CD4-positive, alpha-beta T cell treated with Interferon alpha-2 for 1 hour (primary cell): ENCODE results near the gene ETV6.

Experiments used
- DNase-seq, 2 donors: peaks; one replicate each; pipeline ENCODE4 v3.0.0-alpha.2; 2020 to 2022

ETV6 gene

DNA sequence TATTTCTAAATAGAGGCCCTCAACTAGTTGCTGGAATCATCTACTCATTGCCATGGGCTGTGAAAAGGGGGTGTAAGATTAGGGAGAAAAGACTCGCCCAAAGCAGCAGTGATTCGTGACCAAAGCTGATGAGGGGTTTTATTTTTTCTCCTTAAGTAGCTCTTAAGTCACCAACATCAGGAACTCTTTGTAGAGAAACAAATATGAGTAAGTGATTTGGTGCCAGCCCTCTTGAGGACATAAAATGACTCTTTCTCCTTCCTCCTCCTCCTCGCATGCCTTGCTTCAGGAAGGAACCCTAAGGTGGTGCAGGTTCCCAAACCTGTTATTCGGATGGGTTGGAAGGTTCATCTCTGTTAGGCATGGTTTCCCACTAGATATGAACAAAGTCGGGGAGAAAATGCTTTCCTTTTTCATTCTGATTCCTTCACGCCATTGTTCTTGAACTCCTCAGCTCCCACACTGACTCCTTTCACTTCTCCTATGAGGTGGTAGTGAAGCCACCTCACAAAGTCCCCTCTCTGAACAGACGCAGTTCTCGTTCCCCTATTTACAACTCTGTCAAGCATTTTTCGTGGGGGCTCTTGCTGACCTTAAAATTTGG, 113.4 kb downstream of the ETV6 start:
- DNase-seq, result no peak

DNA sequence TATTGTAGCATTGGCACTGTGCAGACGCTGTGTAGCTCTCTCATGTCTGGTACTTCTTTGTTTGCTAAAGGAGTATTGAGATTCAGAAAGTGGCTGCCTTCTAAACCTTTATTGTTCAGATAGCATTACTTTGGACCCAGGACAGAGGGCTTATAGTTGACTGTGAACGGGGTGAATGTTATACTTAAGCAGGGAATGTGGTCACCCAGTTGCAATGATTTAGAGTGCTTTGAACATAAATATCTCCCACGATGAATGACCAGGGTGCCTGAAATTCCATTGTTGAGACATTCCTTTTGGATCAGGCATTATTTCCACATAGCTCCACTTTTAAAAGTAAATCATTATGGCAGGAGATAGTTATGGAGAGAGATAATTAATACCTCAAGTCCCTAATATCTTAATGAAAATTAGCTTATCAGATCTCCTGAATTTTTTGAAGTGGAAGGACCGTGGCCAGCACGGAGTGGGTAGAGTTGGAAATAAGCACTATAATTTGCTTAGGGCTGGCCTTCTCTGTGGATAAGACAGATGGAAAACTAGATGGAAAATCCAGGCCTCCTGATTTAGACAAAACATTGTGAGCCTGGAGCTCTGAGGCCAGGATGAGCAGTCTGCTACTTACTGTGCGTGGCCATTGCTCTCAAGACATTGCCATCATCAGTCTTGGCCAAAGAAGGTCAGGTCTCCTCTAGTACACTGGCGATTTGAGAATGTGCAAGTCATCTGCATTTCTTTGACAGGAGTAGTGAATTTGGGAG, 114.5 kb downstream of the ETV6 start:
- no peak for DNase-seq

DNA sequence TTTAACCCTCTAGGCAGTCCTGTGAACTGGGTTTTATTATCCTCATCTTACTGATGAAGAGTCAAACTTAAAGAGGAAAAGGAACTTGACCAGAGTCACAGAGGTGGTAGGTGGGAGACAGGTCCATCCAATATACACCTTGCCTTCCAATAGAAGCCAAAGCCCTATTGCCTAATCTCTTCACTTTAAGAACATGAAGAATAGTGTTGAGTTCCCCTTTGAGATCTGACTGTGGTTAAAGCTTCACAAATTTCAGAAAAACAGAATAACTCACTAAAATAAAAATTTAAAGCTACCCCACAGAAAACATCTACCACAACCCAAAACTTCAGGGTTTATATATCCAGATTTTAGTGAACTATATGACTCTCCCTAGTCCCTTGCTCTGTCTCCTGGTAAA, 115.4 kb downstream of the ETV6 start:
- DNase-seq, result no peak

DNA sequence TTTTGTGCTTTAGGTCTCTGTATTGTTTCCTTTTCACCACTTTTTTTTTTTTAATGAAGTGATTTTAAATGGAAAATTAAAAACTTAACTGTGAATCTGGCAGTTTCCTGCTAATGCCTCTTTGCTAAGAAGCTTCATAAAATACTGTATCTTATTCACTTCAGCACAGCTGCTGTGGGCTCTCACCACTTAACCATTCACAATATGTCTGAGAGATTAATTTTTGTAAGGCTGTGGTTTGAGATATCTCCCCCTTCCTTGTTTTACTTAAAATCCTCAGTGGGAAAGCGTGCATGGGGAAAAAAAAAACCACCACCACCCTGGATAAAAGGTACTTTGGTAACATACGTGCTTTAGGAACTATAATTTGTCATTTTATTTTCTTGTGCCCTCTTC, 115.9 kb downstream of the ETV6 start:
- no peak for DNase-seq

DNA sequence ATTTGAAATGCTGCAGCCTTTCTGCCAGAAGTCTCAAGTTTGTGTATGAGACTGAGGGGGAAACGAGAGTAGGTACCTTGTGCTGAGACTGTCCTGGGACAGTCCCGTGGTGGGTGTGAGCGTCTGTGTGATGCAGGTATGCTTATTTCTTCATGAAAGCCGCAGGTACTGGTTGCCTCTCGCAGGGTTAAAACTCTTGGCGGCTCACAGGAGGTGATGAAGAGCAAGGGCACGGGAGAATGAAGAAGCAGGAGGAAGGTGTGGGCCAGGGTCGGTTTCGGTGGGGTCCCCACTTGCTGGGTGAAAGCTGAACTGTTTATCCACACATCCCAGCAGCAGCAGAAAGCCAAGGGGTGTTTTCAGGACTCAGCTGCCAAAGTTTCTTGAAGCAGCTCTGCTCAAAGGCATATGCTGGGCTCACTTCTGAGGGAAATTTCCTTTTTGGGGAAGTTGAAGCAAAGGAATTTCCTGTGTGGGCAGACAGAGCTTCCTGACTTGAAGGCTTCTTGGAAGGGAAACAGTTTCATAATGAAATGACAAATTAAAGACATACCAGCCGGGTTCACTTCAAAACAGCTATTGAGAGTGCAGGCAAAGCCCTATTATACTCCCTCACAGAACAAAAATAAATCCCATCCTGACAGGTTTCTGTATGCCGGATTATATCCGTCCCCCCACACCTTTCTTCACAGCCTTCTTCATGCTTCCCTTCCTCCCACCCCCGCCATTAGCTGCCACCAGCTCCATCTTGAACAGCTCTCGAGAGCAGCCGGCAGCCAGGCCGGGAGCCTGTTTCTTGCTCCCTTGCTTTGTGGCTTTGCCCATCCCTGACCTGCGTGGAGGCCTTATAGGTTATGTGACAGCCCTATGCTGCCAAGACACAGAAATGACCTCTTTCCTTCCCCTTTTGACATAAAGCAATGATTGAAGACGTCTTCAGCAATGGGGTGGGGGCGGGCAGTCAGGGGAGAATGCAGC, 116.6 kb downstream of the ETV6 start:
- peak; percentile 51 to 62 for DNase-seq

DNA sequence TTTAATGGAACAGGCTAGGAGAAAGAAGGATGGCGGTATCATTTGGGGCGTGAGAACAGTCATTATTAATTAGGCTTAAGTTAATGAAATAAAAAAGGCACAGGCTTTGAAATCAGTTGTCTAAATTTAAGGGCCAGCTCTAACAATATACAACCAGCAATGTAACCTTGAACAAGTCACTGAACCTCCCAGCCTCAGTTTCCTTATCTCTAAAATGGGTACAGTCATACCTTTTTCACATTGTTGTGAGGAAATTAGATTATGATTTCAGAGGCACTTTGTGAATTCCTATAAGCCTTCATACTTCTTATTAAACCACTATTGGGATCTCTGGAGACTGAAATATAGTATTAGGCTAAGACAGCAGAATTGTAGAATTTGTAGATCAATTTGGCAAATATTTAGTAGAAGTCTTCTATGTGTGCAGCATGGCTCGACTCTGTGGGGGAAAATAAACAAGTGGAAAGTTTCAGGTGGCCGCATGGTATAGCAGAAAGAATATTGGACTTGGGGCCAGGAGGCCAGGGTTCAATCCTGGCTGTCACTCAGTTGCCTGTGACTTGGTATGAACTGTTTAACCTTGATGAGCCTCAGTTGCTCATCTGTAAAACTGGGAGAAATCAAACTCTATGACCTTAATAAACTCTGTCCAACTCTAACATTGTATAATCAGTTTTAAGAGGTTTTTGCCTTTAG, 117.7 kb downstream of the ETV6 start:
- no peak for DNase-seq

DNA sequence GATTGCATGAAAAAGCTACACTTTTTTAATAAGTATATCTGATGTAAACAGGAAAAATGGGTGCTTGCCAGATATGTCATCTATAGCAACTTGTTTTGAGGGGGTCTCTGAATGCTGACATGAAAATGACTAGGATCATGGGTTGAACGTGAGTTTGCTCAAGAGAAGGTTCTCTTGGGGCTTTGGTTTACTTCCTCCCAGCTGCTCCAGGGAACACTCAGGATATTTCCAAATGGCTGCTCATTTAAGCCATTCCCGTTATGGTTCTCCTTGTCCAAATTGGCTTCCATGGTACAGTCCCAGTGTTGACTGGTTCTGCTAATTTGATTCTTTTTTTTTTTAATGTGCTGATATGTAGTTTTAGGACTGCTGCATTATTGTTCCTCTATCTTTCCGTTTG, 118.3 kb downstream of the ETV6 start:
- DNase-seq, result no peak

DNA sequence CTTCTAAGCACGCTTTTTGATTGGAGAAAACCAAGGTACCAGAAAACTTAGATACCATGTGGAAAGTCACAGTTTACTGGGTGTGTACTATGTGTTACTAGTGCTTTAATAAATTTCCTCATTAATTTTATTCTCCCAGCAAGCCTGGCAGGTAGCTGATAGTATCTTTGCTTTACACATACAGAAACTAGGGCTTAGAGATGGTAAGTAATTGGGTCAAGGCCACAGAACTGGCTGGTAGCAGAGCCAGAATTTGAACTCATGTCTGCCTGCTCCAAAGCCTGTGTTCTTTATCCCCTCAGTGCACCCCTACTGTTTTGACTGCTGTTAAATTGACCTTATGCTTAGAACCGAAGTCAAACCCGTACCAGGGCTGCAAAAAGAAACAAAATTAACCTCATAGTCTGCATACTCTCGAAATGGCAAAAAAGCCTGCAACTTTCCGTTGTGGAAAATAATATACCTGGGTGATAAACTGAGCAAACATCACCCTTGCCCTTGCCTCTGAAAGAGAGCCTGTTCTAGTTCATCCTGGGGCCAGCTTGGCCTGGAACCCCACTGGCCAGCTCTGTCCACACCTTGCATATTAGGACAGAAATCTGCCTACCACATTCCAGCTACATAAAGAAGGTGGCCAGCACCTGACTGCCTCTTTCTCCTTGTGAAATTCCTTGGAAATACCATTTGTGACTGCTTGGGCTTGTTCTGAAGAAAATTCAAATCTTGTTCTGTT, 118.9 kb downstream of the ETV6 start:
- no peak for DNase-seq

DNA sequence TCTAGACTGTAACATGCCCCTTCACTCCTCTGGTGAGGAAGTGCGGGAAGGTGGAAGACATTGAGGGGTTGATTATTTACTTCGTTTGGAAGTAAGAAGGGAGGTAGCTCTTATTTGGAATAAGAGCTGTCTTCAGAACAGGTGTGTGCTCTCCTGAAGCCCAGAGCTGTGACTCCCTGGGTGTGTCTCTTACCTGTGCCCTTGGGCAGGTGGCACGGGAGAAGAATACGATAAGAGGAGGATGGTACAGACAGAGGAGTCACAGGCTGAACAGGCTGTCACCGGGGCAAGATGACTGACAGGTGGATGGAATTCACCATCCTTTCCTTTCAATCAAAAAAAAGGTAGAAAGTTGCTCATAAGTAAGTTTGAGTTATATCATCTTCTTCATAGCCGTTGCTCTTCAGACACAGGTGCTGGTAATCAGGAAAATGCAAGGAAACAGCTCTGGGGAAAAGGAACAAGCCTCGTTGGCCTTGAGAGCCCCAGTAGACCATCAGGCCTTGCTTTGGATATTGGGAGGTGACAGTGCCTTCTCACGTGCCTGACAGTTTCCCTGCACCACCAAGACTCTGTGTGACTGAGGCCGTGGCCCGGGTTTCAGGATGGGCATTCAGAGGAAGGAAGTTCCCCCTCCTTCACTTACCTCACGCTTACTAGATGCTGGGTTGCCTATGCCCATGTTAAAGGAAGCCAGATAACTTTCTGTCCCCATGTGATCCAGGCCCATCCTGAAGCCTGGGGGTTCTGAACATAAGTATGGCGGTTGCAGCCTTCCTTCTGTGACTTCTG, 120.4 kb downstream of the ETV6 start:
- DNase-seq, result peak; percentile 23 to 31

DNA sequence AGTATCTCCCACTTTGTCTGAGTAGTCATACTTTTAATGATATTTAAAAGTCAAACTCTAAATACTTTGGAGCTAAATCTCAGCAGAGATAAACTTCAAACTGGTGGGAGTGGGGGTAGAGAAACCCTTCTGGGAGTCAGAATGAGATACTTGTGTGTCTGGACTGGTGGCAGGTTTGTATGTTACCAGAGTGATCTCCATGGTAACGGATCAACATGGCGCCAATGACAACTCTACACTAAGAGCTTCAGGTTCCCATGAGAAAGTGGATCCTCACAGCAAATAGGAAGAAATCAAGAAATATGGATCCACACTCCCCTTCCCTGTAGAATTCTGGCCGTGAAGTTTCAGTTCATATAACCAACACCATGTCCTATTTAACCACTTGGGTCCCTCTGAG, 121.9 kb downstream of the ETV6 start:
- peak in 1 of 2 donors; percentile 27 for DNase-seq

DNA sequence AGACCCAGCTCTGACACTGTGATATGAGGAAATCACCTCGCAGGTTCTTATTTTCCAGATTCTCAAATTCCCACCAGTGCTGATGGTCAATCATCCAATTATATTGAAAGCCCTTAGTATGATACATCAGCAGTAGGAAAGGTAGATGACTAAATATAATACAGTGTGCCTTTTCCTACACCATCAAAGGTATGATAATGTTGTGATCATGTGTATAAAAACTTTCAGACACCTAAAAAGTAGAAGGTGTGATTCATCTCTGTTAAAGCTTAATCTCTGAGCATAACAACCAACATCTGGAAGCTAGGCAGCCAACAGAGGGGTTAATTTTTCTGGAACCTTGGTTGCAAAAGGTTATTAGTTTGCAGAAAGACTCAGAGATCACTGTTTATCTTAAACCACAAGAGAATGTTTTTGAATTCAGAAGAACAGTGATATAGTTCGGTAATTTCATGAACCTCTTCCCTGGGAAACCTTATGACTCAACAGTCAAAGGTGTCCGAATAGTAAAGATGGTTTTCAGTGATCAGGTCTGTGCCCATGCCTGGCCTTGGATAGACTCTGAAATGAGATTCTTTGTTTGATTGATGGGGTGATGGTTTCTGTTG, 122.5 kb downstream of the ETV6 start:
- DNase-seq, result no peak

DNA sequence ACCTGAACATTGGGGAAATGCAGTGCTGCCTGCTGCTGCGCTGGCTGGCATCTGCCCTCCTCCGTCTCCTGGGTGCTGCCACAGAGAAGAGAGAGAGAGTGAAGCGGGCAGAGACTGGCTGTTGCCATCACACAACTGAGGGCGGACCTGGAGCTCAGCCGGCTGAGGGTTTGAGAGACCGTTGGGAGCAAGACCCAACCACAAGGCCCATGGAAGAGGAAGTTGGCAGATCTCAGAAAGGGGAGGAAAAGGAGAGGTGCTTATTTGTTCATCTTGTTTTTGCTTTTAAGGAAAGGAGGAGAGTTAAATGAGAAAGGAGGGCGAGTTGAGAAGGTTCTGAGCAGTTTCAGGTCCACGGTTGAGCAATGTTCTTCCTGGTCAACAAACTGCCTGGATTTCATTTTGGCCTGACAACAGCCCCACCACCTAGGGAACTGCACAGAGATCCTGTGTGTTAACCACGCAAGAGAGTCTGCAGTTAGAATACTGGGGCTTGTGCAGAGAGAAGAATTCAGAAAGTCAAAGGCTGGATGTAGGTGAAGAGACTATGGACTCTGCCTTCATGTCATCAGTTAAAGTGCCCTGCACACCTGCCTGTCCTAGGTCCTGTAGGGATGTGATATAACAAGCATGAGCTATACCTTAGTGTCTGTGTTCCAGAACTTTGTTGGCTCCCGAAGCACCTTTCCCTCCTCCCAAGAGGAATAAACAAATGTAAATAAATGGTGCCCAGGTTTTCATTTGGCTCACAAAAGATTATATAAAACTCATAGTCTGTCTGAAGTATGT, 124.6 kb downstream of the ETV6 start:
- DNase-seq, result peak in 1 of 2 donors; percentile 33

DNA sequence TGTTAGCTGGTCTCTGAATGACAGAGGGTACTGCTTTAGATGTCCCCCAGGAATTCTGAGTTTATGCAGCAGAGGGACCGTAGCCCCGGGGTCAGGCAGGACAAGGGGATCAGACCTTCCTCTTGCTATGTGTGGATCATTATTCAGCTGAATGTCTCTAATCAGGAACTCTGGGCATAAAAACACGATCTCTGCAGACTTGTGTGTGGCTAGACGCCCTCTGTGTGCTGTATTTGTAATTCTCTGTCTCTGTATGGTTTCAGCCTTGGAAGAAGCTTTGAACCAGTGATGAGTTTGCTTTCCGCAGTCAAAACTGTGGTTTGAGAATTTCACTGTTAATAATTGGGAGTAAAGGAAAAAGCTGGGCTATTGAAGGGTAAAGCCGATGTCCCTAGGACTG, 125.3 kb downstream of the ETV6 start:
- no peak for DNase-seq

DNA sequence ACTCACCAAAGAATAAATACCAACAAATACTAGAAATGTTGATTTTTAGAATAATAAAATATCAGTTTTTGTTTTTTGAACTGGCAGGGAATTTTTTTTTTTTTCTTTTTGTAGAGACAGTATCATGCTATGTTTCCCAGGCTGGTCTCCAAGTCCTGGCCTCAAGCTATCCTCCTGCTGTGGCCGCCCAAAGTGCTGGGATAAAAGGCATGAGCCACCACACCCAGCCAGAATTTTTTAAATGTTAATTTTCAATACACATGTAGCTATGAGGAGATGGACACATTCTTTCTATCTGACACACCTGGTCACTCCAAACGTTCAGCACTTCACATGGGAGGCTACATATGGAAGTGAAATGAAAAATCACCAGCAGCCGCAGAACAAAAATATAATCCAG, 126.8 kb downstream of the ETV6 start:
- DNase-seq, result no peak

DNA sequence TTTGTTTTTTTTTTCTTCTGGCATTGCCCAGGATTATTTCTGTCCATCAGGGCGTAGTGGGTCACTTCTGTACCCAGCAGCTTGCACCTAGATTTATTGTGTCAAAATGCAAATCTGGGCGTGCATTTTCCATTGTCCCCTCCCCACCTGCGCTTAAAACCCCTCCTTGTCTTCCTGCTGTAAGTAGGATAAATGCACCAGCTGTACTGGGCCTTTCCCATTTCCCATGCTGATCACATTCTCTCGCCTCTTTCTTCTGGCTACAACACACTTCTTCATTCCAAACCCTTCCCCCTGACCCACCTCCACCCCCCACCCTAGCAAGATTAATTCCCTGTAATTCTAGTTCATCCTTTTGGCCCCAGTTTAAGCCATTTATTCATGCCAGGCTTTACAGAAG, 128.0 kb downstream of the ETV6 start:
- DNase-seq, result no peak

DNA sequence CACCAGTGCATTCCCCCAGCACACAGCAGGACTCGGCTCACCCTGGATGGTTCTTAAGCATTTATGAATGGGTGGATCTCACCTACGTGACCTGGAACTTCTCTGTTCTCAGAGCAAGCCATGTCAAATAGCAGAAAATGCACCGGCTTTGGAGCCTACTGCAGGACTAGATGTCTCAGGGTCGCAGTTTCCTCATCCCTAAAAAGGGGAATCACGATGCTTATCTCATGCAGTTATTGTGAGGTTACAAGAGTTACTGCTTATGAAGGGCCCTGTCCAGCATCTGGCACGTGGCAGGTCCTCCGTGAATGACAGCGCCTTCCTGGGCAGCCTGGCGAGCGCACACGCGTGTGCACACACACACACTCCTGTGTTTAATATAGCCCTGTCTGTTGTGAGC, 128.5 kb downstream of the ETV6 start:
- DNase-seq, result no peak

DNA sequence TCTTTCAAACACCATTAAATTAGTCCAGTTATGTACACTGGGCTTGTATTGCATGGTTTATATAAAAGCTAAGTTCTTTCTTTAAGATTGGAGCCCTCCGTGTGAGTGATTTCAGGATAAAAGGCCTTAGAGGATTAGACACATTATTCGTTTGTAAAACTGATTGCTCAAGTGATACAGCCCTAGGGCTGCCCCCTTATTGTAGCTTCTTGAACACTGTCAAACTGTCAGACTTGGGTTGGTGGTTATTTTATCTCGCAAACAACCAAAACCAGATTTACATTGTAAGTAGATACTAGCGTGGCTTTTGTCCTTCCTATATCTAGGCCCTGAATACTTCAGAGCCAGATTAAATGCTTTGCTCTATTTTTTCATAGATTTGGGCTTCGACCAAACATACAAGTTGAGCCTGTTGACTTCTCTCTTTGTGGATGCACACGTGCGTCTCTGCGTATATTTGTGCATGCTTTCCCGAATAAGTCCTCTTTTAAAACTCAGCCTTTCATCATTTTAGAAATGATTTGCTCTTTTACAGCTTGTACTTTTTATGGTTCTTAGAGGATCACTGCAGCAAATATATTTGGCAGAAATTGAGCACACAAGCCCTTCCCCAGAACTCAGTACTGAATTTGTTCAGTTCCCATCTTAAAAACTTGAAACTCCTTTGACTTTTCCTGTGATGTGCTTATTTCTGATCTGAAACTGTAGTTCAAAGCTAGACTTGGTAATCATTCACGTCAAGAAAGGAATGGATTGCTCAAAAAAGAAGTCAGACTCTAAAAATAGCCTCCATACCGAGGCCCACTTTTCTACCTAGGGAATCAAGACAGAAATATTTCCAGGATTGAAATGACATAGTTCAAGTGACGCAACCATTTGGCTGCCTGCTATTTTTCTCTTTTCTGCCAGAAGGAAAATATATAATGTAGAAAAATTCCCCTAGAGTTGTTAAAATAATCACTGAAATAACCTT, 129.5 kb downstream of the ETV6 start:
- no peak for DNase-seq

DNA sequence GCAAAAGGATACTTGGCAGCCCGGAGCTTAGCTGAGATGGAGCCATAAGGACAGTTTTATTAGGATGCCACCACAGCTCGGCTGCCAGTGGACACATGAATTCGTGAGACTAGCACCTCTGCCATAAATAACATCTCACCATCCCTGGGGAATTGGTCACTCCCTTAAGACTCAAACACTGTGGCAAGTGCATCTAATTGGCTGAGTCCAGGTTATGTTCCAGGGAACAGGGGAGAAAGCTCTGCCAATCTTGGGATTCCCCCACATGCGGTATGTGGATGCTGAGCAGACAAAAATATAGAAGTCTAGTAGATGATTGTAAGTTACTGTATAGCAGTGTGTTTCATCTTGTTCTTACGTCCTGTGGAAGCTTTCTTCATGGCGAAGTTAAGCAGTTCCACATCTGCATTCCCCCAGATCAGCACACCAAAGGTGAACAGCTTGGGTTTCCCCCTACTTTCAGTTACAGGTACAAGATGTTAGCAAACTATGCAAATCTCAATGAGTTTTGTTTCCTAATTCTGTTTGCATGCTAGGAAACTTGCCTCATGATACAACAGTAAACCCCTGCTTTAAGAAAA, 131.1 kb downstream of the ETV6 start:
- DNase-seq, result peak in 1 of 2 donors; percentile 25
